Gastrocnemius medialis (tissue), 4 donors: ENCODE measurements around the gene DTL.

Experiments
- CTCF ChIP-seq, 5 experiments: fragments of 450-650 bp in 3 of 5; fragments of 200-600 bp in 2 of 5; sonication (generic) in 2 of 5; IDR thresholded peaks in 4 of 5; conservative IDR thresholded peaks in 1 of 5; 1 replicate in 4 of 5; 2 replicates in 1 of 5; pipeline ENCODE4 v1.5.1; 2016 to 2019; ENCODE audit warnings: antibody characterized with exemption in 5 of 5, mild to moderate bottlenecking in 3 of 5, moderate library complexity in 3 of 5
- POLR2A ChIP-seq, 2 donors: fragments of 450-650 bp; IDR thresholded peaks; one replicate each; pipeline ENCODE4 v1.6.1; 2017; ENCODE audit warnings: antibody characterized with exemption in 2 of 2, mild to moderate bottlenecking in 2 of 2, moderate library complexity in 2 of 2

DNA sequence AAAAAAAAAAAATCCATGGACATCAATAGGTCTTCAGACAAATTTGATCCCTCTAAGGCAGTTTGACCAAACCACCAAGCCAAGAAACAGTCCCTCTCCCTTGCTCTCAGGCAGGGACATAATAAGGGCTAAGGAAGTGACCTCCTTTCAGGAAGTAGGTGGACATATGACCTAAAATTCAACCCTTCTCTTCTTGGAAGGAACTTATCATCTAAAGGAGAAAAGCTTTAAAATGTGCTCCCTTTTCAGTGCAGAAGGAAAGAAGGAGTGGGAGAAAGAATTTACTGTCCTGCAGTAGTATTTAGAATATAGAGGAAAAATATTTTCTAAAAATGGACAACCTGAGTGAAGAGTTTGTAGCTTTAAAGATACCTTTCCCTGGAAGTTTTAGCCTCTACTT is 118.1 kb downstream of the DTL start:
- no peak for TF ChIP-seq CTCF (IDR thresholded peaks at IDR 0.05 in 4 of 5, conservative IDR thresholded peaks at IDR 0.05 in 1 of 5)
- no peak for TF ChIP-seq POLR2A (IDR thresholded peaks at IDR 0.05)
